NT2/D1 (cell line): ENCODE results near the gene DIDO1.

Experiments
- DNase-seq: peaks from one replicate; pipeline ENCODE4 v3.0.0-alpha.2; 2011; ENCODE audit warnings: low read depth, low spot score
- H3K27me3 ChIP-seq: 2 replicates; pipeline ENCODE4 v1.6.0; 2011; ENCODE audit warnings: mild to moderate bottlenecking; ENCODE audit not compliant: insufficient read length, insufficient read depth
- H3K36me3 ChIP-seq: 2 replicates; pipeline ENCODE4 v1.6.1; 2011; ENCODE audit warnings: mild to moderate bottlenecking, low read length, mixed read lengths; ENCODE audit not compliant: insufficient read depth, insufficient read length
- H3K4me1 ChIP-seq: 2 replicates; pipeline ENCODE4 v1.5.1; 2011; ENCODE audit not compliant: insufficient read depth, insufficient read length
- H3K4me3 ChIP-seq: 2 replicates; pipeline ENCODE4 v1.5.1; 2011; ENCODE audit warnings: low read depth; ENCODE audit not compliant: insufficient read length
- H3K9ac ChIP-seq: 2 replicates; pipeline ENCODE4 v1.6.0; 2011; ENCODE audit warnings: low read depth; ENCODE audit not compliant: insufficient read length
- H3K9me3 ChIP-seq: 2 replicates; pipeline ENCODE4 v1.5.1; 2011; ENCODE audit warnings: mild to moderate bottlenecking, low read length; ENCODE audit not compliant: insufficient read depth
- SUZ12 ChIP-seq: IDR thresholded peaks from 2 replicates; pipeline ENCODE4 v1.6.1; 2011; ENCODE audit not compliant: insufficient read length, insufficient read depth; ENCODE audit errors: extremely low read depth
- YY1 ChIP-seq: IDR thresholded peaks from 2 replicates; pipeline ENCODE4 v1.6.1; 2011; ENCODE audit not compliant: insufficient read length, insufficient read depth
- ZNF274 ChIP-seq: IDR thresholded peaks from 2 replicates; pipeline ENCODE4 v1.6.1; 2011; ENCODE audit warnings: mild to moderate bottlenecking, low read depth, low read length

Gene DIDO1

DNA sequence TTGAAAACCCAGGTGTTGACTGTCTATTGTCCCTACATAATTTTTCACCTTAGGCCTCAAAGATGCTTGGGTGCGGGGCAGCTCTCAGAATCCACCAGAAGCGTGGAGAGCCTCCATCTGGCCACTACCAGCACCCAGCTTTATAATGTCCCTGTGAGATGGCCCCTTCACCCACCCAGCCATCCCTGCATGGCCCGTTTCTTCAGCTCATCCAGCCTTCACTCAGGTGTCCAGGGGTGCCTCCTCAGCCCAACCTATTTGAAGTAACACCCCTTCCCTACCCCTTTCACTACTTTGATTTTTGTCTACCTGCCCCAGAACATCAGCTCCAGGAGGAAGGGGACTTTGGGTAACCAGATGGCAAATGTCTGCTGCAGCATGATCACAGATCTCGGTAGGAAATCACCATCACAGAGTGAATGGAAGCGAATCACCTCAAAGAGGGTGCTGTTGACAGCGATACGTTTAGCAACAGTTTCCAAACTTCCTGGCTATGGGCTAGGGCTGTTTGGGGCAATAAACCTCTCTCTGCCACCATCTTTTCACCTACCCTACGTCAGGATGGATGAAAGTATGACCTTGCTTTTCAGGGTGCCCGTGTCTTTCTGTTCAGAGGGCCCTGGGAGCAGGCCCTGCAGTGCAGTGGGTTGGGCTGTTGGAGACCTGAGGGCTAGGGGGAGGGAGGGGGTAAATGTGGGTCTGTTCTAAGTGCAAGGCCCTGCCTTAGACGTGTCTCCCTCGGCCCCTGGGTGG lies 25.0 kb upstream of the DIDO1 start:
- H3K4me1 ChIP-seq, result peaks cover 23% of the 10 kb centered on the region
- DNase-seq, result no peak
- no peak for TF ChIP-seq YY1
- TF ChIP-seq SUZ12, result no peak
- TF ChIP-seq ZNF274, result no peak

DNA sequence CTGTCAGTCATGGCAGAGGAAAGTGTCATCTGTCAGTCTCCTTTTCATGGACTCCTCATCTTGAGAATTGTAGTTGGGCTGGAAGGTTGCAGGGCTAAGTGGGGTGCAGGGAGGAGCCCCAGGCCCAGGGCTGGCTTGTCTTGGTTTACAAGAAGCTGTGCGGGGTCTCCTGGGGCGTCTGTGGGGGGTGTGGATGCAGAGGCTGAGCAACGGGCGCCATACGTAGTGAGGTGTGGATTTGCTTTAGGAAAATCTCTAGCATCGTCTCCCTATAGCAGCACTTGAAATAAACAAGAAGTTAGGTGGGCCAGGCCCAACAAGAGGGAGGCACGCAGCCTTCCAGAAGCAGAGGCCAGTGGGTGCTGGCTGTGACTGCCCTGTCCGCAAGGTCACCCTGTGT lies 24.4 kb upstream of the DIDO1 start:
- TF ChIP-seq YY1 (no peak), SUZ12 (no peak), ZNF274 (no peak)
- Histone ChIP-seq H3K36me3 (peaks cover 59% of the 10 kb centered on the region), H3K27me3 (no peaks in the 10 kb centered on the region), H3K9me3 (peaks cover 9% of the 10 kb centered on the region; the same call in 1 of the 2 replicates), H3K4me1 (peaks cover 17% of the 10 kb centered on the region), H3K4me3 (no peak overlapping the region), H3K9ac (no peak overlapping the region)
- DNase-seq, result no peak

More for the DNA sequence above, 25.0 kb upstream of the DIDO1 start:
- H3K9me3 ChIP-seq, result peaks cover 9% of the 10 kb centered on the region; the same call in 1 of the 2 replicates
- H3K36me3 ChIP-seq, result peaks cover 53% of the 10 kb centered on the region
- H3K4me3 ChIP-seq, result no peak overlapping the region
- H3K27me3 ChIP-seq, result no peaks in the 10 kb centered on the region
- H3K9ac ChIP-seq, result no peak overlapping the region

GRCh38 chr20:62949962-62950361 lies 23.7 kb upstream of the DIDO1 start:
- TF ChIP-seq SUZ12 (no peak), YY1 (no peak), ZNF274 (no peak)
- no peak overlapping the region for H3K9ac ChIP-seq
- peaks cover 67% of the 10 kb centered on the region for H3K36me3 ChIP-seq

GRCh38 chr20:62949153-62949821 lies 23.0 kb upstream of the DIDO1 start:
- no peak for DNase-seq
- H3K9ac ChIP-seq, result no peak overlapping the region
- peaks cover 9% of the 10 kb centered on the region; the same call in 1 of the 2 replicates for H3K9me3 ChIP-seq
- no peaks in the 10 kb centered on the region for H3K27me3 ChIP-seq
- TF ChIP-seq SUZ12, result no peak
- TF ChIP-seq ZNF274, result no peak
- TF ChIP-seq YY1, result no peak
- H3K36me3 ChIP-seq, result peaks cover 73% of the 10 kb centered on the region
- no peak overlapping the region for H3K4me3 ChIP-seq
- H3K4me1 ChIP-seq, result peaks cover 10% of the 10 kb centered on the region

More at GRCh38 chr20:62949962-62950361, 23.7 kb upstream of the DIDO1 start:
- peaks cover 9% of the 10 kb centered on the region; the same call in 1 of the 2 replicates for H3K9me3 ChIP-seq
- H3K4me1 ChIP-seq, result peaks cover 14% of the 10 kb centered on the region
- no peak overlapping the region for H3K4me3 ChIP-seq
- DNase-seq, result no peak
- no peaks in the 10 kb centered on the region for H3K27me3 ChIP-seq

- TF ChIP-seq YY1 (no peak), ZNF274 (no peak), SUZ12 (no peak)
- no peak for DNase-seq
- Histone ChIP-seq H3K36me3 (peaks cover 89% of the 10 kb centered on the region), H3K27me3 (no peaks in the 10 kb centered on the region), H3K9me3 (peaks cover 9% of the 10 kb centered on the region; the same call in 1 of the 2 replicates), H3K4me1 (no peaks in the 10 kb centered on the region), H3K4me3 (no peak overlapping the region), H3K9ac (no peak overlapping the region)
Observed at GRCh38 chr20:62947532-62948300, 21.4 kb upstream of the DIDO1 start.

GRCh38 chr20:62946918-62947317 lies 20.6 kb upstream of the DIDO1 start:
- TF ChIP-seq YY1 (no peak), ZNF274 (no peak), SUZ12 (no peak)
- peaks cover 97% of the 10 kb centered on the region for H3K36me3 ChIP-seq
- no peaks in the 10 kb centered on the region for H3K27me3 ChIP-seq
- peaks cover 9% of the 10 kb centered on the region; the same call in 1 of the 2 replicates for H3K9me3 ChIP-seq
- no peak for DNase-seq
- no peaks in the 10 kb centered on the region for H3K4me1 ChIP-seq
- H3K4me3 ChIP-seq, result no peak overlapping the region
- no peak overlapping the region for H3K9ac ChIP-seq
